Adrenal gland (tissue), 5 donors: ENCODE results near the gene RSAD1.

Source experiments
- CTCF ChIP-seq, 6 experiments: fragments of 450-650 bp in 4 of 6; fragments of 200-600 bp in 2 of 6; sonication (generic) in 1 of 6; IDR thresholded peaks; 1 replicate in 5 of 6; 2 replicates in 1 of 6; pipeline versions ENCODE4 v1.5.1 to v1.8.0; 2016 to 2021; ENCODE audit warnings: antibody characterized with exemption in 6 of 6, mild to moderate bottlenecking in 2 of 6, moderate library complexity in 1 of 6
- POLR2A ChIP-seq, 2 donors: fragments of 450-650 bp; IDR thresholded peaks; one replicate each; pipeline ENCODE4 v1.6.1; 2017; ENCODE audit warnings: antibody characterized with exemption in 2 of 2, mild to moderate bottlenecking in 2 of 2, moderate library complexity in 1 of 2
- donor health status: DM: no; HTN: no; CAD: no.

GRCh38 chr17:50480854-50481490, 2.3 kb downstream of the RSAD1 start:
- no peak for TF ChIP-seq CTCF (IDR thresholded peaks at IDR 0.05)
- no peak for TF ChIP-seq POLR2A (IDR thresholded peaks at IDR 0.05)
